Endothelial cell of umbilical vein (primary cell): ENCODE measurements around the gene PDE10A. TPM values are rescaled to one million over a fixed set of nuclear protein-coding genes. Genes with fewer than 3 reads are reported as not detected.

Experiments used
- BruUV-seq: library from RNA; stranded (reverse); fragments of 400-500 nt; replicated peaks from 2 replicates; lab custom pipeline; 2021; lab: Mats Ljungman, UMichigan
- CTCF ChIA-PET: fragments of 300-600, 350-600 bp; sonication (Branson Sonifier 250); formaldehyde crosslinking; loops from one replicate; lab custom pipeline; 2021; ENCODE audit warnings: antibody characterized with exemption, inconsistent platforms; lab: Charles Lee
- POLR2A ChIA-PET: fragments of 300-600, 350-600 bp; sonication (Branson Sonifier 250); formaldehyde crosslinking; loops from one replicate; lab custom pipeline; 2021; ENCODE audit warnings: antibody characterized with exemption, inconsistent platforms; lab: Charles Lee
- DNase-seq: peaks from one replicate; pipeline ENCODE4 v3.0.0-alpha.2; 2011; ENCODE audit warnings: low read depth, low spot score
- FAIRE-seq: peaks from 2 replicates; lab custom pipeline; 2011; peaks lifted over from hg19 to GRCh38; lab: Jason Lieb, UNC
- H2AFZ ChIP-seq: 2 replicates; pipeline ENCODE4 v1.6.0; 2012; ENCODE audit warnings: low read depth, low read length, control low read depth, inconsistent platforms
- H3K27ac ChIP-seq: 2 replicates; pipeline ENCODE4 v1.5.1; 2011; ENCODE audit warnings: low read depth, mild to moderate bottlenecking, control low read depth, low read length, moderate library complexity; ENCODE audit not compliant: insufficient read depth
- H3K27me3 ChIP-seq, 2 experiments: 2 replicates each; pipeline versions ENCODE4 v1.6.0 to v1.6.1; 2011; ENCODE audit warnings: low read length in 2 of 2, mixed read lengths in 1 of 2; ENCODE audit not compliant: control insufficient read depth in 2 of 2, insufficient read depth in 2 of 2
- H3K36me3 ChIP-seq, 2 experiments: 2 replicates in 1 of 2; 3 replicates in 1 of 2; pipeline ENCODE4 v1.5.1; 2011; ENCODE audit warnings: low read length in 2 of 2, mild to moderate bottlenecking in 1 of 2, moderate library complexity in 1 of 2; ENCODE audit not compliant: control insufficient read depth in 2 of 2, insufficient read depth in 2 of 2; ENCODE audit errors: extremely low read depth in 1 of 2
- H3K4me1 ChIP-seq: 3 replicates; pipeline ENCODE4 v1.5.1; 2011; ENCODE audit warnings: mild to moderate bottlenecking, low read length; ENCODE audit not compliant: control insufficient read depth, insufficient read depth; ENCODE audit errors: extremely low read depth
- H3K4me2 ChIP-seq: 2 replicates; pipeline ENCODE4 v1.6.1; 2011; ENCODE audit warnings: low read length, control low read depth, mixed read lengths; ENCODE audit not compliant: insufficient read depth
- H3K4me3 ChIP-seq, 3 experiments: fragments of 200-600 bp in 1 of 3; sonication (generic), shearing (Covaris generic) in 1 of 3; replicated peaks in 1 of 3; 2 replicates each; pipeline ENCODE4 v1.5.1; 2011 to 2016; ENCODE audit warnings: control low read depth in 3 of 3, low read length in 3 of 3, mild to moderate bottlenecking in 2 of 3, inconsistent platforms in 1 of 3, low read depth in 1 of 3, moderate library complexity in 1 of 3; ENCODE audit not compliant: insufficient read depth in 1 of 3
- H3K79me2 ChIP-seq: 2 replicates; pipeline ENCODE4 v1.6.0; 2012; ENCODE audit warnings: low read length, inconsistent platforms; ENCODE audit not compliant: control insufficient read depth, insufficient read depth
- H3K9ac ChIP-seq: replicated peaks from 2 replicates; pipeline ENCODE3; 2011; ENCODE audit warnings: low read length, control low read depth; ENCODE audit not compliant: insufficient read depth; ENCODE audit errors: extremely low read depth
- H3K9me1 ChIP-seq: replicated peaks from 3 replicates; pipeline ENCODE4 v1.6.0; 2011; ENCODE audit warnings: mild to moderate bottlenecking, low read length; ENCODE audit not compliant: control insufficient read depth, insufficient read depth; ENCODE audit errors: extremely low read depth
- H3K9me3 ChIP-seq: replicated peaks from 2 replicates; pipeline ENCODE4 v1.5.1; 2012; ENCODE audit warnings: low read length, inconsistent platforms; ENCODE audit not compliant: control insufficient read depth, insufficient read depth
- H4K20me1 ChIP-seq: replicated peaks from 2 replicates; pipeline ENCODE3; 2011; ENCODE audit warnings: mild to moderate bottlenecking, low read length; ENCODE audit not compliant: control insufficient read depth, insufficient read depth; ENCODE audit errors: extremely low read depth
- EZH2 ChIP-seq: IDR thresholded peaks from 2 replicates; pipeline ENCODE4 v1.6.1; 2012; ENCODE audit warnings: borderline replicate concordance, low read depth, mild to moderate bottlenecking, moderate library complexity, low read length, inconsistent platforms; ENCODE audit not compliant: severe bottlenecking
- FOS ChIP-seq: IDR thresholded peaks from 2 replicates; pipeline ENCODE4 v1.6.1; 2011; ENCODE audit warnings: mild to moderate bottlenecking, low read length, moderate library complexity, borderline replicate concordance; ENCODE audit not compliant: insufficient read depth
- GATA2 ChIP-seq: IDR thresholded peaks from 2 replicates; pipeline ENCODE4 v1.7.0; 2011; ENCODE audit warnings: low read depth, mild to moderate bottlenecking, moderate library complexity, mixed read lengths, low read length; ENCODE audit not compliant: insufficient read length, insufficient read depth
- JUN ChIP-seq: IDR thresholded peaks from 2 replicates; pipeline ENCODE4 v1.6.1; 2011; ENCODE audit warnings: borderline replicate concordance, low read depth; ENCODE audit not compliant: insufficient read length, insufficient read depth
- MYC ChIP-seq: IDR thresholded peaks from one replicate; pipeline ENCODE4 v1.6.1; 2011; ENCODE audit warnings: mild to moderate bottlenecking, low read depth, low read length
- POLR2A ChIP-seq: IDR thresholded peaks from 2 replicates; pipeline ENCODE4 v1.6.1; 2012; ENCODE audit warnings: low read depth, mild to moderate bottlenecking, control low read depth, low read length
- POLR2AphosphoS5 ChIP-seq: IDR thresholded peaks from 2 replicates; pipeline ENCODE4 v1.6.1; 2012; ENCODE audit warnings: low read depth, mild to moderate bottlenecking, control low read depth, low read length, moderate library complexity; ENCODE audit not compliant: insufficient read depth
- dilution Hi-C: fragments of 300-500 bp; cut with MboI; formaldehyde crosslinking; loops from one replicate; pipeline ENCODE4 v1.15.0; 2019; ENCODE audit warnings: low sequenced_read_pairs; ENCODE audit not compliant: extremely low pct_ligation_motif_present
- intact Hi-C: fragments of 100-400 bp; cut with micrococcal nuclease; formaldehyde crosslinking; loops from one replicate; pipeline ENCODE4 v1.10.0; 2022
- polyA plus RNA-seq, 4 experiments: library from polyadenylated mRNA; depleted of rRNA in 3 of 4; stranded (reverse) in 3 of 4; unstranded in 1 of 4; fragments of >200 nt; gene quantifications; 2 replicates each; pipeline versions ENCODE4 v1.2.1 to v1.2.3, GENCODE V29; 2011 to 2012; ENCODE audit warnings: missing spikeins in 1 of 4
- total RNA-seq: library from RNA; stranded (reverse); gene quantifications from 2 replicates; pipeline ENCODE4 v1.2.3, GENCODE V29; 2021
- TF ChIP-seq, protein P1 (sequence below): IDR thresholded peaks from 2 replicates; pipeline ENCODE4 v1.6.1; 2011; ENCODE audit not compliant: insufficient read depth, insufficient read length

PDE10A gene
- total and polyA plus RNA-seq, 2 donors (not counting 3 experiments of a cell fraction or from before 2014, with no cell fraction given): 0.86 to 2.9 TPM

DNA sequence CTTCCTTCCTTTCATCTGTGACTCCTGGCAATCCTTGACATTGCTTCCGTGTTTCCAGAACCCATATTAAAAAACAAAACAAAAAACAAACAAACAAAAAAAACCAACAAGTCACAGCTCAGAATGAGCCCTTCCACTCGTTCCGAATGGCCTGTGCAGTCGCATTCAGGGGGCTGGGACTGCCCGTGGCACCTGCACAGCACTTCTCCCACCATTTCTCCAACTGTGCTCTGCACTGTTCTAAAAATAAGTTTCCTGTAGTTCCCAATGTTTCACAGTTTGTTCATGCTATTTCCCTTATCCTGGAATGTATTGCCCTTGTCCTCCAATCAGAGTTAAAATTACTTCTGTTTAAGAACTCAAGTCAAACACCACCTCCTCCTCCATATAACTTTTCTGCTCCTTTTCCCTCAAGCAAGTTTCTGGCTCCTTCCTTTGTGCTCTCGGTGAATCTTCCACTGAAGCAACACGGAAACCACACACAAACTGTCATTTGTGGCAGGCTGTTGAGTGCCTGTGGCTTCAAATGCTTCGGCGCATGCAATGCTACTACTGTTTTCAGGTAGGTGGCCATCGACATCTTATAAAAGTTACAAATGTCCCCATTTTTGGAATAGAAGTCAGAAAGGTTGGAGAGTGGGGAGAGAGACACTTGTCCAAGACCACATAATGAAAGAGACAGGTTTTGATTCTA, 57.7 kb downstream of the PDE10A start:
- dilution Hi-C loops: no loop called here
- no peak for FAIRE-seq
- no TSS peak for BruUV-seq

GRCh38 chr6:165602291-165602690, 60.8 kb downstream of the PDE10A start:
- Histone ChIP-seq H3K4me2 (no peak overlapping the region), H3K27me3 (no peaks in the 10 kb centered on the region), H4K20me1 (no peaks in the 10 kb centered on the region), H3K4me3 (no peak overlapping the region), H3K36me3 (no peaks in the 10 kb centered on the region), H3K4me1 (no peaks in the 10 kb centered on the region), H3K27ac (no peak overlapping the region), H3K9me3 (no peaks in the 10 kb centered on the region), H2AFZ (no peak overlapping the region), H3K9me1 (no peaks in the 10 kb centered on the region), H3K79me2 (no peaks in the 10 kb centered on the region), H3K9ac (no peak overlapping the region)
- DNase-seq (no peak), FAIRE-seq (no peak)
- TF ChIP-seq POLR2AphosphoS5 (no peak), MYC (no peak), POLR2A (no peak), EZH2 (no peak), FOS (no peak), JUN (no peak)
- TF ChIP-seq, protein P1, sequence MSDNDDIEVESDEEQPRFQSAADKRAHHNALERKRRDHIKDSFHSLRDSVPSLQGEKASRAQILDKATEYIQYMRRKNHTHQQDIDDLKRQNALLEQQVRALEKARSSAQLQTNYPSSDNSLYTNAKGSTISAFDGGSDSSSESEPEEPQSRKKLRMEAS: no peak
- intact Hi-C loops (no loop called here), dilution Hi-C loops (no loop called here)
- BruUV-seq: no TSS peak
- ChIA-PET CTCF (no interaction called here), POLR2A (no interaction called here)

More for the DNA sequence above, 57.7 kb downstream of the PDE10A start:
- ChIA-PET CTCF (interaction anchor here (1.0 to 1.5 kb wide), 3 partner anchors 23 to 165 kb away, joined by 3 to 4 read pairs (median 3); no protein-coding TSS in a partner anchor), POLR2A (no interaction called here)
- TF ChIP-seq POLR2AphosphoS5 (no peak), GATA2 (no peak)
- H4K20me1 ChIP-seq: no peaks in the 10 kb centered on the region
- H3K27me3 ChIP-seq: no peaks in the 10 kb centered on the region
- no peaks in the 10 kb centered on the region for H3K9me1 ChIP-seq
- no peaks in the 10 kb centered on the region for H3K79me2 ChIP-seq
- H3K27ac ChIP-seq: no peak overlapping the region
- H3K36me3 ChIP-seq: no peaks in the 10 kb centered on the region
- no peaks in the 10 kb centered on the region for H3K4me1 ChIP-seq
- H3K9me3 ChIP-seq: no peaks in the 10 kb centered on the region
- no peak overlapping the region for H3K4me3 ChIP-seq
- no peak overlapping the region for H2AFZ ChIP-seq
- intact Hi-C loops: no loop called here
- H3K4me2 ChIP-seq: no peak overlapping the region
- DNase-seq: no peak
- no peak overlapping the region for H3K9ac ChIP-seq
